Stimulated activated naive CD8-positive, alpha-beta T cell treated with anti-CD3 and anti-CD28 coated beads, Interleukin-15, Interleukin-2, amounts not matched to agents 100 U/mL and 50 U/mL, for 24 hours (primary cell): ENCODE results near the gene NUS1.
"Not testable (repeated sequence)": the region's sequence is repeated elsewhere in the genome, so short reads cannot be mapped to it uniquely, and the experiment has no call there.

ENCODE experiments used
- ATAC-seq: fragments of 150-1000 bp; cut with Tn5 transposase; one replicate; pipeline ENCODE4 v1.10.0; 2021
- DNase-seq: peaks from one replicate; pipeline ENCODE4 v3.0.0; 2021

Gene NUS1

GRCh38 chr6:117674991-117675657 is at the start of gene NUS1:
Gene NUS1, plus strand, starts transcription at chr6:117675469. Its CDS starts 202 bp downstream, at chr6:117675671.
- ATAC-seq (peak; percentile 98), DNase-seq (peak; percentile 98)

- no peak for DNase-seq
- ATAC-seq: no peak
Measured at GRCh38 chr6:117627533-117627932, 47.7 kb upstream of the NUS1 start.

- no peak for ATAC-seq
- no peak for DNase-seq
Measured at GRCh38 chr6:117629119-117629660, 46.1 kb upstream of the NUS1 start.

GRCh38 chr6:117637770-117638169 is 37.5 kb upstream of the NUS1 start:
- ATAC-seq: no peak

GRCh38 chr6:117642976-117643375 is 32.3 kb upstream of the NUS1 start:
- DNase-seq (no peak), ATAC-seq (no peak)

More at GRCh38 chr6:117637770-117638169, 37.5 kb upstream of the NUS1 start:
- DNase-seq: no peak

- ATAC-seq: not testable (repeated sequence)
Measured at GRCh38 chr6:117651984-117652383, 23.3 kb upstream of the NUS1 start.

GRCh38 chr6:117653949-117654348 is 21.3 kb upstream of the NUS1 start:
- ATAC-seq (no peak), DNase-seq (no peak)

More at GRCh38 chr6:117651984-117652383, 23.3 kb upstream of the NUS1 start:
- DNase-seq: not testable (repeated sequence)

GRCh38 chr6:117655380-117655779 is 19.9 kb upstream of the NUS1 start:
- ATAC-seq (no peak), DNase-seq (no peak)

- DNase-seq (no peak), ATAC-seq (no peak)
Measured at GRCh38 chr6:117666881-117667280, 8.4 kb upstream of the NUS1 start.

- ATAC-seq (no peak), DNase-seq (no peak)
Measured at GRCh38 chr6:117668736-117669135, 6.5 kb upstream of the NUS1 start.

- DNase-seq (no peak), ATAC-seq (no peak)
Measured at GRCh38 chr6:117674503-117674902, 766 bp upstream of the NUS1 start.

- ATAC-seq: peak; percentile 10
- peak; percentile 13 for DNase-seq
Measured at GRCh38 chr6:117675658-117676301, 511 bp downstream of the NUS1 start.

GRCh38 chr6:117676577-117677218 is 1.4 kb downstream of the NUS1 start:
- DNase-seq (no peak), ATAC-seq (no peak)

GRCh38 chr6:117677553-117678141 is 2.4 kb downstream of the NUS1 start:
- peak; percentile 42 for ATAC-seq
- DNase-seq: no peak

GRCh38 chr6:117681162-117681741 is 6.0 kb downstream of the NUS1 start:
- no peak for ATAC-seq
- DNase-seq: no peak

GRCh38 chr6:117684749-117685148 is 9.5 kb downstream of the NUS1 start:
- no peak for ATAC-seq
- no peak for DNase-seq

GRCh38 chr6:117685359-117685758 is 10.1 kb downstream of the NUS1 start:
- ATAC-seq (no peak), DNase-seq (no peak)

GRCh38 chr6:117687021-117687648 is 11.9 kb downstream of the NUS1 start:
- DNase-seq: no peak
- ATAC-seq: no peak

- not testable (repeated sequence) for DNase-seq, ATAC-seq
Measured at GRCh38 chr6:117689584-117689983, 14.3 kb downstream of the NUS1 start.

- DNase-seq (no peak), ATAC-seq (no peak)
Measured at GRCh38 chr6:117706504-117706903, 31.2 kb downstream of the NUS1 start.

- ATAC-seq, DNase-seq: not testable (repeated sequence)
Measured at GRCh38 chr6:117706936-117707509, 31.8 kb downstream of the NUS1 start.
